GM21576 (cell line): ENCODE measurements around the gene MED12L.
"Not testable (repeated sequence)": the region's sequence is repeated elsewhere in the genome, so short reads cannot be mapped to it uniquely, and the experiment has no call there.

ENCODE experiments used
- ATAC-seq: cut with Tn5 transposase; IDR thresholded peaks from one replicate; pipeline ENCODE4 v1.9.1; 2021; ENCODE audit warnings: mild to moderate bottlenecking, moderate library complexity; ENCODE audit not compliant: unreplicated experiment

The MED12L gene

GRCh38 chr3:151351648-151352047 lies 266.2 kb downstream of the MED12L start:
- ATAC-seq, result peak; percentile 31

DNA sequence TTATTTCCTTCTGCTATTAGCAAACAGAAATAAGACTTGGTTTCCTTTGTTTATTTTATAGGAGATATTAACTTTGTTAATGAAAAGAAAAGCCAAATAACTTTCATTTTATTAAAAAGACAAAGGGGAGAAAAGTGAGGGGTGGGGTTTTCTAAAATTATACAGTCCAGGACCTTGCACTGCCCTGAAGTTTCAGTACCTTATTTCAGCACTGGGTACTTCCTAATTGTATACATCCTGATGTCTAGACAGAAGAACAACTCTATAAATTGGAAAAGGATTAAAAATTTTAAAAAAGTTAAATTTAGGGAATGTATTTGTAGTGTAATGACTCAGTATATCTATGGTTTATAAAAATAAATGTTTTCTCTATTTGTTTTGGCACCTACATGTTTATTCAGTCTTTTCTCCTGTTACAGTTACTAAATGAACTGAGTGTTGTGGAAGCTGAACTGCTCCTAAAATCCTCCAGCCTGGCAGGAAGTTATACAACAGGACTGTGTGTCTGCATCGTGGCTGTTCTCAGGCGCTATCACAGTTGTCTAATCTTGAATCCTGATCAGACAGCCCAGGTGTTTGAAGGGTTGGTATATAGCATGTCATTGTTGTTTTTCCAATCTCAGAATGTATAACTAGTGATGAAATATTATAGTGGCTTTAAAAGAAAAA lies 271.5 kb downstream of the MED12L start:
- ATAC-seq, result no peak

- ATAC-seq, result no peak
These were observed 272.0 kb downstream of the MED12L start for GRCh38 chr3:151357463-151357850.

DNA sequence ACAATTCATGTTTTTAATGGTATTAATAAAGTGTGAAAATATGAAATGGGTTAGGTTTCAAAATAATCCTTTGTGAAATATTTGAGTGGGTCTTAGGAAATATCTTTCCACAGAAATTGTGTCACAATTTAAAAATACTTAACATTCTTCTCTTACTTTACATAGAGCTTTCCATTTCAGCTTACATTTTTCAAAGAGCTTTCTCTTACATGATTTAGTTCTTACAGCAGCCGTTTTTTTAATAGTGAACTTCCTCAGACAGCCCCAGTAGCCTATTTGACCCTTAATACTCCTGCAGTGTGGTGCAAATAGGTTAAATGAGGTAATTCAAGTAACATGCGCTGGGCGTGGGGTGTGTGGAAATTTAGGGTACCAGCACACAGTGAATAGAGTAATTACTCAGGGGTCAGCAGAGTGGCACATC lies 277.3 kb downstream of the MED12L start:
- ATAC-seq, result no peak

DNA sequence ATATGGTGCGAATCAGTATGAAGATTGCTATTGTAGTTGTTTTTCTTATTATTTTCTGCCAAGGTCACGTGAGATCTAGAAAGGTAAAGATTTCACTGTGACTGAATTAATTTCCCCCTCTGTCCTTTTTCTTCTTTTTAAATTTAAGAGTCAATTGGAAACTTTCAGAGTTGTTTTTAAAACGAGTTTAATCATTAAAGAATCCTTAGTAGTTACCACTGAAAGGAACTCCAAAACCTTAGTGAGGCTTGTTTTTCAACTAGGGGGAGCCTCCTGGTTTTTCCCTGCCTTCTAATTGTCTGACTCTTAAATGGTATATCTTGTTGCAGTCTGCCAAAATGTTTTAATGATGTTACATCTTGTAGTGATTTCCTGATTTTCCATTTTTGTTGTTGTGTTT lies 281.5 kb downstream of the MED12L start:
- no peak for ATAC-seq

- ATAC-seq, result no peak
These were observed 282.0 kb downstream of the MED12L start for GRCh38 chr3:151367448-151367847.

DNA sequence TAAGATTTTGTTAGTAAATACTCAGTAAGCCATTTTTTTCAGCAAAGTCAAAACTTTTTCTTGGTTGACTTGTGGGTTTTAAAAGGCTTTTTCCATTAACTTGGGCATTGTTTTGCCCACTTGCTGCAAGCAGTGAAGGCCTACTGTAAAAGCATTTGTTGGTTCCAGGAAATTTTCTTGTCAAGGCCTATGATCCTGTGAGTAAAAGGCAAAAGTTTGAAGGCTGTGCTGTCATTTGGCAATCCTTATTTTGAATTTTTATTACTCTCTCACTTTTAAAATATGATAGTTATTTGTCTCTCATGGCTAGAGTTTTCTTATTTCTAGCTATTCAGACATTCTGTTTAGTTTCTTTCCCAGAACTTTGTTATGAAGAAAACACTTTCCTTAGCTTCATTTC lies 286.1 kb downstream of the MED12L start:
- ATAC-seq, result no peak

DNA sequence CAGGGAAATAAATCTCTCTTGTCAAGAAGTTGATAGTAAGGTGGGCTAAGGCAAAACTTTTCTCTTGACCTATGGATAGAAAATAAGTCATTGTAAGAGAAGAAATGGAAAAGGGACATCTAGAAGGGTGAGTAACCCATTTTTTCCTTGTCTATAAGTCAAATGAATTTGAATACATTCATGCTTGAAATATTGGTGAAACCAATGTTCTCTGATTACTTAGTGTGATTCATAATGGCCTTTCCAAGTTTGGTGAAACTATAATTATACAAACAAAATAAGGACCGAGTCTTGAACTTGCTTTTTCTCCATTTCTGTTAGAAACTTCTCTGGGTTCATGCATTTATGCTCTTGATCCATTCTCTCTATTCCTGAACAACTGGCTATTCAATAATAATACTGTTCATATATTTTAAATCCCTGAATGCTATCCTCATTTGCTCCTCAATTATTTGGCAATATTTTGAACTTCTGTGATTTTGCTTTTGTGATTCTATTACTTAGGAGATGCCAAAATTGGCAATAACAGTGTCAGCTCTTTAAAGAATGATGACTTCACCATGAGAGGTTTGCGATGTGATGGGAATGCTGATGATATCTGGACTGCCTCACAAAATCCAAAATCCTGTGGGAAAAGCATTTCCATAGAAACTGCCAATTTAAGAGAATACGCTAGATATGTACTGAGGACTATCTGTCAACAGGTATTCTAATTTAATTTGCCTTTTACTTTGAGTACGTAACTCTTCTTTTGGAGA lies 286.8 kb downstream of the MED12L start:
- no peak for ATAC-seq

DNA sequence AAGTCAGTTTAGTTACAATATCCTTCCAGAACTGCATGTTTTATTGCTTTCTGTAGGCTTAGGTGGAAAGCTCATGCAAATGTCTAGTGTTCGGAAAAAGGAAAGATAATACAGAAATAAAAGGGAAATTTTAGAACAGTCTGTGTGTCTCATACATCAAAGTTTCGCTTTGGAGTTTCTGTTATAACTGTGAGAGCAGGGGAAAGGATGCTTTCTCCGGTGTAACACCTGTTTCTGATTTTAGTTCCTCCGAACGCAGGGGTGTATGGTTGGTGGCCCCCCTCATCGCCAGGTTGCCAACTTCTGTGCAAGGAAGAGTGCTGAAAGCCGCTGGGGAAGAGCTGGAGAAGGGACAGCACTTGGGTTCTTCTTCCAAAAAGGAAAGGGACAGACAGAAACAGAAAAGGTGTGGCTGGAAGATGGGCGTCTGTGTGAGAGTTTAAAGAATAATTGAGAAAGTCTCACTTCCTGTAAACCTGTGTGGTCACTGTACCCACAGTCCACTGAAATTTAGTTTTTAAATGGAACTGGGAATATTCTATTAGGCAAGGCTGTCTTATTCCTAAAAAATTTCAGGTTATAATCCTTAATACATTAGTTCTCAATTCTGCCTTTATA lies 292.4 kb downstream of the MED12L start:
- ATAC-seq, result peak; percentile 54

DNA sequence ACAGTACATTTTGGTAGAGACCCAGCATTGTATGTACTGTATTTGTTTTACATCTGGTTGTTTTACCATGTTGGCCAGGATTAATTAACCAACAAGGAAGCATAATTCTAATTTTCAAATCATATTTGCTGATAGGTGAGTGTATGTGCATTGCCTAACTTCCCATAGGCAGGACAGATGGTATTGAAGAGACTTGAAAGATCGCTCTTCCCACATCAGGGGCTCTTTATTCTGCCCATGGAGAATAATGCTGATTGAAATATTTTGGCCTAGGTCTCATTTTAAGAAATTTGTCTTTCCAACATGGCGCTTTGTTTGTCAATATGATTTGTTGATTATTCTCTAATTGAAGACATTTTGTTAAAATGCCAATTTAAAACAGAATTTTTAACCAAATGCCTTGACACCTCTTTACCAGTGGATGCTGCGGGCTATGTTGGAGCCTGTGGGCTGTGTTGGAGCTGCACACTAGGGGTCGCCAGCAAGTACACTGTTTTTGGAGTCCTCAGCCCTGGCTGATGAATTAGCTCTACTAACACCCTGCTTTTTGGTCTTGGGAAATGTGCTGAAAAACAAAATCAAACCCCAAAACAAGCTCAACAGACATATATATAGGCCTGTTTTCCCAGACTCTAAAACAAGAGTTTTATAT lies 293.7 kb downstream of the MED12L start:
- ATAC-seq, result peak; percentile 36

- peak; percentile 44 for ATAC-seq
These were observed 297.2 kb downstream of the MED12L start for GRCh38 chr3:151382671-151383070.

DNA sequence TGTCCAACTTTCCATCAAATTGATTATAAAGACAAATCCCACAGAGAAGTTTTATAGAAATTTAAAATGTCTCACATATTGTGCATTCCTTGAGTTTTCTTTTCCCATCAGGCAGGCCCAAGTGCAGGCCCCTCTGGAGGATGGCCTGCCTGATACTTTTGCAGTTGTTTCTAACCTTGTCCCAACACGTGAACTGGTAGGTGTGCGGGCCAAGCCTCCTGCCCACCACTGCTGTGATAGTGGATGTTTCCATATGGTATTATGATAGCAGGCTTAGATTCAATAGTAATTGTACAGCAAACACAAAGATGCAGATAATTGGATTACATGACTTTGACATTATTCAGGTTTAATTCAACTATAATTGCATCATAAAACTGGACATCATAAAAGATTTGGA lies 297.6 kb downstream of the MED12L start:
- ATAC-seq, result no peak

- ATAC-seq, result peak; percentile 38
These were observed 298.5 kb downstream of the MED12L start for GRCh38 chr3:151383956-151384355.

GRCh38 chr3:151384741-151385174 lies 299.3 kb downstream of the MED12L start, which contains the start of gene P2RY12:
Gene P2RY12, minus strand, starts transcription at chr3:151384753. Its CDS starts 45,908 bp downstream, at chr3:151338845.
- ATAC-seq, result peak; percentile 48

GRCh38 chr3:151386056-151386455 lies 300.6 kb downstream of the MED12L start:
- no peak for ATAC-seq

GRCh38 chr3:151387432-151387831 lies 302.0 kb downstream of the MED12L start:
- ATAC-seq, result no peak

GRCh38 chr3:151387842-151388241 lies 302.4 kb downstream of the MED12L start:
- ATAC-seq, result no peak

- no peak for ATAC-seq
These were observed 306.3 kb downstream of the MED12L start for GRCh38 chr3:151391720-151392119.

- ATAC-seq, result not testable (repeated sequence)
These were observed 306.7 kb downstream of the MED12L start for GRCh38 chr3:151392191-151392590.

DNA sequence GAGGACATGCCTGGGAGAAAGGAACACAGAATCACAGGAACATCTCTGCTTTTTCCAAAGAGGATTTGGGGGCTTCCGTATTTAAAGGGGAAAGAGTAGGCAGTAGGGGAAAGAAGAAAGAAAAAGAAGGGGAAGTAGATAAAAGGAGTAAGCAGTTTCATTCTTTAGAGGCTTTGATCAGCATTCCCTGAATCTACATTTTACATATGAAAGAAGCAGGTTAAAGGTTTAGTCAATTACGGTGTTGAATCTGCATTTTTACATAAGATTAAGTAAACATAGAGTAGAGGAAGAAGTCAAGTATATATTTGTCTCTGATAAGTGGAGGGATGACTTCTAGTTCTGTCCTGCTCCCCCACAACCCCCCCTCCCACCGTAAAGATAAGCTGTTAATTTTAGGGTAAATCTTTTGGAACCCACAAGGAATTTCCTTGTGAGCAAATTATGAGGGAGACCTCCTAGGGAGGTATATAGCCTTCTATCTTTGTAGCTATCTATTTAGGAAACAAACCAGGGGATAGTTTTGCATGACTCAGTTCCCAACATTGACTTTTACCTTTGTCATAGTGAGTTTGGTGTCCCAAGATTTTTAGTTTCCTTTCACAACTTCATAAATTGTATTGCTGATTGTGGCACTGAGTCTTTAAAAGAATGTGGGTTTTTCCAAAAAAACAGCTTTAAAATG lies 307.8 kb downstream of the MED12L start:
- ATAC-seq, result no peak

- ATAC-seq, result no peak
These were observed 308.5 kb downstream of the MED12L start for GRCh38 chr3:151393941-151394340.
